Karpas-422 (cell line): ENCODE measurements around the gene TES. TPM values are rescaled to one million over a fixed set of nuclear protein-coding genes. Genes with fewer than 3 reads are reported as not detected.
"Not testable (repeated sequence)": the region's sequence is repeated elsewhere in the genome, so short reads cannot be mapped to it uniquely, and the experiment has no call there.

Source experiments
- DNase-seq: peaks from one replicate; pipeline ENCODE4 v3.0.0-alpha.2; 2015
- H2AFZ ChIP-seq: fragments of 200-600 bp; sonication (generic); 2 replicates; pipeline ENCODE4 v1.6.1; 2014; ENCODE audit warnings: antibody characterized with exemption, low read length, mixed read lengths
- H3K27ac ChIP-seq: fragments of 200-600 bp; sonication (generic); 2 replicates; pipeline ENCODE4 v1.5.1; 2014; ENCODE audit warnings: mild to moderate bottlenecking, low read length, moderate library complexity
- H3K27me3 ChIP-seq: fragments of 200-600 bp; sonication (generic); 2 replicates; pipeline ENCODE4 v1.6.1; 2014; ENCODE audit warnings: low read length, mixed read lengths
- H3K36me3 ChIP-seq: fragments of 200-600 bp; sonication (generic); 2 replicates; pipeline ENCODE4 v1.6.1; 2014; ENCODE audit warnings: low read length, mixed read lengths; ENCODE audit not compliant: insufficient read depth
- H3K4me1 ChIP-seq: fragments of 200-600 bp; sonication (generic); 2 replicates; pipeline ENCODE4 v1.6.1; 2014; ENCODE audit warnings: mild to moderate bottlenecking, low read length, mixed read lengths
- H3K4me2 ChIP-seq: fragments of 200-600 bp; sonication (generic); 2 replicates; pipeline ENCODE4 v1.6.1; 2014; ENCODE audit warnings: low read length, low read depth, mild to moderate bottlenecking; ENCODE audit not compliant: poor library complexity, severe bottlenecking
- H3K4me3 ChIP-seq: fragments of 200-600 bp; sonication (generic); 2 replicates; pipeline ENCODE4 v1.5.1; 2014; ENCODE audit warnings: mild to moderate bottlenecking, antibody characterized with exemption, low read length, mixed read lengths
- H3K79me2 ChIP-seq: fragments of 200-600 bp; sonication (generic); 2 replicates; pipeline ENCODE4 v1.6.1; 2014; ENCODE audit warnings: mild to moderate bottlenecking, low read length, mixed read lengths
- H3K9ac ChIP-seq: fragments of 200-600 bp; sonication (generic); 2 replicates; pipeline ENCODE4 v1.6.0; 2014; ENCODE audit warnings: low read length
- H3K9me2 ChIP-seq: fragments of 200-600 bp; sonication (generic), shearing (Covaris generic); replicated peaks from 2 replicates; pipeline ENCODE4 v1.6.0; 2014; ENCODE audit warnings: mild to moderate bottlenecking, low read length, moderate library complexity; ENCODE audit not compliant: insufficient read depth
- H3K9me3 ChIP-seq: fragments of 300-700, 200-600 bp; sonication (generic); 2 replicates; pipeline ENCODE4 v1.6.1; 2014; ENCODE audit warnings: low read length, mixed read lengths
- H4K20me1 ChIP-seq: fragments of 200-600 bp; sonication (generic); 2 replicates; pipeline ENCODE4 v1.6.1; 2014; ENCODE audit warnings: mild to moderate bottlenecking, antibody characterized with exemption, low read length, low read depth; ENCODE audit not compliant: insufficient read depth
- total RNA-seq: library from RNA; depleted of rRNA; stranded (reverse); fragments of >200 nt; shearing (Covaris generic); gene quantifications from 2 replicates; pipeline ENCODE4 v1.2.3, GENCODE V29; 2014; ENCODE audit warnings: low replicate concordance

The TES gene
- total RNA-seq, 1 experiment from 2014 or later = not detected

DNA sequence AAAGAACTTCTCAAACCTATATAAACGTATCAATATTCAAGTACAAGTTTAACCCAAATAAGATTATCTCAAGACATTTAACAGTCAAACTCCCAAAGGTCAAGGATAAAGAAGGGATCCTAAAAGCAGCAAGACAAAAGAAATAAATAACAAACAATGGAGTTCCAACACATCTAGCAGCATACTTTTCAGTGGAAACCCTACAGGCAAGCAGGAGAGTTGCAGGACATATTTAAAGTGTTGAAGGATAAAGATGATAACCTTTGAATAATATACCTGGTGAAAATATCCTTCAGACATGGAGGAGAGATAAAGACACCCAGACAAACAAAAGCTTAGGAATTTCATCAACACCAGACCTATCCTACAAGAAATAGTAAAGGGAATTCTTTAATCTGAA lies 82.8 kb downstream of the TES start:
- H3K9me3 ChIP-seq = no peaks in the 10 kb centered on the region
- no peak overlapping the region for H3K4me2 ChIP-seq
- no peak overlapping the region for H3K27ac ChIP-seq
- H3K36me3 ChIP-seq = no peaks in the 10 kb centered on the region
- H3K9me2 ChIP-seq = no peaks in the 10 kb centered on the region
- H3K4me1 ChIP-seq = no peaks in the 10 kb centered on the region
- DNase-seq = no peak
- no peak overlapping the region for H2AFZ ChIP-seq
- H3K4me3 ChIP-seq = no peak overlapping the region
- no peaks in the 10 kb centered on the region for H4K20me1 ChIP-seq
- no peaks in the 10 kb centered on the region for H3K79me2 ChIP-seq
- no peaks in the 10 kb centered on the region for H3K27me3 ChIP-seq
- no peak overlapping the region for H3K9ac ChIP-seq

DNA sequence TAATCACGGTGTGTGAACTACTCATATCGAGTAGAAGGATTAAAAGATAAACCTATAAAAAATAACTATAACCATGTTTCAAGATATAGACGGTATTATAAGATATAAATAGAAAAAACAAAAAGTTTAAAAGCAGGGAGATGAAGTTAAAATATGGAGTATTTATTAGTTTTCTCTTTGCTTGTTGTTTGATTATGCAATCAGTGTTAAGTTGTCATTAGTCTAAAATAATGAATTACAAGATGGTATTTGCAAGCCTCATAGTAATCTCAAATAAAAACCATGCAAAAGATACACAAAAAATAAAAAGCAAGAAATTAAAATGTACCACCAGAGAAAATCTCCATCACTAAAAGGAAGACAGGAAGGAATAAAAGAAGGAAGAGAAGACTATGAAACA lies 83.3 kb downstream of the TES start:
- H3K27me3 ChIP-seq = no peaks in the 10 kb centered on the region
- H2AFZ ChIP-seq = no peak overlapping the region
- no peaks in the 10 kb centered on the region for H3K79me2 ChIP-seq
- H3K9me3 ChIP-seq = no peaks in the 10 kb centered on the region
- H3K4me2 ChIP-seq = no peak overlapping the region
- H3K27ac ChIP-seq = no peak overlapping the region
- no peak overlapping the region for H3K9ac ChIP-seq
- no peaks in the 10 kb centered on the region for H3K36me3 ChIP-seq
- H3K4me1 ChIP-seq = no peaks in the 10 kb centered on the region
- no peaks in the 10 kb centered on the region for H3K9me2 ChIP-seq
- H3K4me3 ChIP-seq = no peak overlapping the region
- no peaks in the 10 kb centered on the region for H4K20me1 ChIP-seq
- DNase-seq = no peak

DNA sequence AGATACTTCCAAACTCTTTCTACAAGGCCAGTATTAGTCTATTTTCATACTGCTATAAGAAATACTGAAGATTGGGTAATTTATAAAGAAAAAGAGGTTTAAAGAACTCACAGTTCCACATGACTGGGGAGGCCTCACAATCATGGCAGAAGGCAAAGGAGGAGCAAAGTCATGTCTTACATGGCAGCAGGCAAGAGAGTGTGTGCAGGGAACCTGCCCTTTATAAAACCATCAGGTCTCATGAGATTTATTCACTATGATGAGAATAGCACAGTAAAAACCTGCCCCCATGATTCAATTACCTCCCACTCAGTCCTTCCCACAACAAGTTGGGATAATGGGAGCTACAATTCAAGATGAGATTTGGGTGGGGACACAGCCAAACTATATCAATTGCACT lies 85.6 kb downstream of the TES start:
- not testable (repeated sequence) for H3K36me3 ChIP-seq, H3K4me2 ChIP-seq, H3K9me3 ChIP-seq, H3K9me2 ChIP-seq, H2AFZ ChIP-seq, H3K4me1 ChIP-seq, H3K27ac ChIP-seq, H3K79me2 ChIP-seq, H3K4me3 ChIP-seq, DNase-seq, H4K20me1 ChIP-seq, H3K9ac ChIP-seq, H3K27me3 ChIP-seq

DNA sequence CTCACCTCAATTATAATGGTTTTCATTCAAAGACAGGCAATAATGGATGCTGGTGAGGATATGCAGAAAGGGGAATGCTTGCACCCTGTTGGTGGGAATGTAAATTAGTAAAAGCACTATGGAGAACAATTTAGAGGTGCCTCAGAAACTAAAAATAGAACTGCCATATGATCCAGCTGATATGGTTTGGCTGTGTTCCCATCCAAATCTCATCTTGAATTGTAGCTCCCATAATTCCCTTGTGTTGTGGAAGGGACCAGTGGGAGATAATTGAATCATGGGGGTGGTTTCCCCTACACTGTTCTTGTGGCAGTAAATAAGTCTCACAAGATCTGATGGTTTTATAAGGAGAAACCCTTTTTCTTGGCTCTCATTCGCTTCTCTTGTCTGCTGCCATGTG lies 87.7 kb downstream of the TES start:
- no peak overlapping the region for H3K4me2 ChIP-seq
- H3K4me3 ChIP-seq = no peak overlapping the region

DNA sequence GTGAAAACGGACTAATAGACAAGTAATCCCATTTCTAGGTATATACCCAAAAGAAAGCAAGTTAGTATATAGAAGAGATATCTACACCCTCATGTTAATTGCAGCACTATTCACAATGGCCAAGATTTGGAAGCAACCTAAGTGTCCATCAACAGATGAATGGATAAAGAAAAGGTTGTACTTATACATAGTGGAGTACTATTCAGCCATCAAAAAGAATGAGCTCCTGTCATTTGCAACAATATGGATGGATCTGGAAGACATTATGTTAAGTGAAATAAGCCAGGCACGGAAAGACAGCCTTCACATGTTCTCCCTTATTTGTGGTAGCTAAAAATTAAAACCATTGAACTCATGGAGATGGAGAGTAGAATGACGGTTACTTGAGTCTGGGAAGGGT lies 88.2 kb downstream of the TES start:
- H3K9me3 ChIP-seq = no peaks in the 10 kb centered on the region
- no peak overlapping the region for H3K4me2 ChIP-seq
- no peaks in the 10 kb centered on the region for H3K4me1 ChIP-seq
- DNase-seq = no peak
- H3K79me2 ChIP-seq = no peaks in the 10 kb centered on the region
- no peaks in the 10 kb centered on the region for H3K9me2 ChIP-seq
- no peak overlapping the region for H3K4me3 ChIP-seq
- H2AFZ ChIP-seq = no peak overlapping the region
- H3K9ac ChIP-seq = no peak overlapping the region
- H3K27me3 ChIP-seq = no peaks in the 10 kb centered on the region
- no peaks in the 10 kb centered on the region for H3K36me3 ChIP-seq
- H4K20me1 ChIP-seq = no peaks in the 10 kb centered on the region
- no peak overlapping the region for H3K27ac ChIP-seq

More for the DNA sequence above, 87.7 kb downstream of the TES start:
- Histone ChIP-seq H3K9me2 (no peaks in the 10 kb centered on the region), H3K9ac (no peak overlapping the region), H3K4me1 (no peaks in the 10 kb centered on the region), H3K27me3 (no peaks in the 10 kb centered on the region), H3K27ac (no peak overlapping the region), H4K20me1 (no peaks in the 10 kb centered on the region), H3K9me3 (no peaks in the 10 kb centered on the region), H2AFZ (no peak overlapping the region), H3K79me2 (no peaks in the 10 kb centered on the region), H3K36me3 (no peaks in the 10 kb centered on the region)
- no peak for DNase-seq

DNA sequence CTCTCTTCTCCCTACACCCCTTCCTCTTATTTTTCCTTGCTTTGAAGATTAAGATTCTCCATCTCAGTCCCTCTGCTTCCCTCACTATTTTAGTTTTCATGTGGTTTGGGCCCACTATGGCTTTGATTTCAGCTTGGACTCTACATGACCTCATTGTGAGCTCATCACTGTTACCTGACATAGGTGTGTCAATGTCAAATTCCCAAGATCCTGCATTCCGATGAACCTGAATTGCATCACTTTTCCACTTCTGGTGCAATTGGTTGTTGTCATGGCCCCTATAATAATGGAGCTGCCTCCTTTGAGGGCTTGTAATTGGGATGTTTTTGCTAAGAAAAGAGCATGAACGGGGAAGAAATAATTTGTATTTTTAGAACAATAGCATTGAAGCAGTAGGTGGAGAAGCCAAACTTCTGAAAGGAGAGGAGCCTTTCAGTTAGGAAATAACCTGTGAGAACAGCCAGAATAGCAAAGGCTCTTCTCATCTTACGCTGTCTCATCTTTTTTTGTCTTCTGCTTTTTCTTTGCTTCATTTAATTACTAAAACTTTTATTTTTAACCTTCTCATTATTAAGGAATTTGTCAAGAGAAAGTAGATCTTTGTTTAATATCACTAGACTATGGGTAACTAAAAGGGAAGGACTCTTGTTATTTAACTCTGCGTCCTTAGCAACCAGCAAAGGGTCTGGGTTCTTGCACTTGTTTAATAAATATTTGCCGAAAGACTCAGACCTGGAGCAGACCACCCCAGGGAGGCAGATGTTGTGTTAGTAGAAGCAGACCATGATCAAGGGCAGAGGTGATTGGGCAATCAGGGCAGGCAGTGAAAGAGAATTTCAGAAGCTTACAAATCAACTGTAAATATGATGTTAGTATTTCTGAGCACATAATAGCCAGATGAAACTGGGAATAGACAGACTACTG lies 95.4 kb downstream of the TES start:
- no peak for DNase-seq
- H3K4me1 ChIP-seq = no peaks in the 10 kb centered on the region
- H3K9me2 ChIP-seq = no peaks in the 10 kb centered on the region
- no peak overlapping the region for H3K4me2 ChIP-seq
- H3K36me3 ChIP-seq = no peaks in the 10 kb centered on the region
- H3K9me3 ChIP-seq = no peaks in the 10 kb centered on the region
- no peaks in the 10 kb centered on the region for H3K27me3 ChIP-seq
- no peak overlapping the region for H3K27ac ChIP-seq
- no peak overlapping the region for H2AFZ ChIP-seq
- H4K20me1 ChIP-seq = no peaks in the 10 kb centered on the region
- no peak overlapping the region for H3K9ac ChIP-seq
- H3K4me3 ChIP-seq = no peak overlapping the region
- H3K79me2 ChIP-seq = no peaks in the 10 kb centered on the region

DNA sequence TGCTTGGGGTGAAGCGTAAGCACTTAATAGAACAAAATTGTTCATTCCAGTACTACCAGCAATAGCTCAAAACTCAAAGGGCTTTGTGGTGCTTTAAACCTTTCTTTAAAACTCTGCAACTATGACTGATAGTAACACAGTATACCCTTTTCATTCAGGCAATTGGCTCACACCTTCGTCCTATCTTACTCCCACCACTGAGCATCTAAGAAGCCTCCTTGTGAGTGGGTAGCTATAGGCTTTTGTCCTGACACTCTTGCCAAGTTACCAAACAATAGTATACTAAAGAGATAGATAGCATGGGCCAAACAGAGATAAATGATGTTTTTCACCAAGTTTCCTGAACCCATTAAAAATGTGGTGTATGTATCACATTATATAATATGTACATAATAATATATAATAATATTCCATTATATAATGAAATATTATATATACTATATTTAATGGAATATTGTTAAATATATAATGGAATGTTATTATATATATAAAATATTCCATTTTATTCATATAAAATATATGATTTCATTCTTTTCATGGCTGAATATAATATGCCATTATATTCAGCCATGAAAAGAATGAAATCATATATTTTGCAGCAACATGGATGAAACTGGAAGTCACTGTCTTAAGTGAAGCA lies 96.2 kb downstream of the TES start:
- no peak for DNase-seq
- Histone ChIP-seq H3K36me3 (no peaks in the 10 kb centered on the region), H3K27ac (no peak overlapping the region), H3K9me3 (no peaks in the 10 kb centered on the region), H3K4me1 (no peaks in the 10 kb centered on the region), H3K79me2 (no peaks in the 10 kb centered on the region), H3K4me3 (no peak overlapping the region), H3K9ac (no peak overlapping the region), H3K4me2 (no peak overlapping the region), H3K9me2 (no peaks in the 10 kb centered on the region), H4K20me1 (no peaks in the 10 kb centered on the region), H3K27me3 (no peaks in the 10 kb centered on the region), H2AFZ (no peak overlapping the region)

DNA sequence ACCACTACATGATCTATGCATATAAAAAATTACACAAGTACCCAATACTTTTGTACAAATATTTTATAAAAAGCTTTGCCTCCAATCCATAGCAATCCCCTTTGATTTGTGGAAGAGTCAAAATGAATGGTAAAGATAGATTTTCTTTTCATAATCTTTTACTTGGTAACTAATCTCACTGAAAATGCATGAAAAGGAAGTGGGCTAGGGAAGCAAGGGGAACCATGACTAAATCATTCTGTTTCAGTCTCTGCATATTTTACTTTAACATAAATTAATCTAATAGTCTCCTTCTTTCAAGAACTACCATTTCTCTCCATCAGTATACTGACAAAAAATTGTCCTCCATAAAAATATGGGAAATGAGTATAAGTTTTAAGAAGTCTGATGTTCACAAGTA lies 96.9 kb downstream of the TES start:
- H3K4me3 ChIP-seq = no peak overlapping the region
- no peaks in the 10 kb centered on the region for H4K20me1 ChIP-seq
- DNase-seq = no peak
- no peaks in the 10 kb centered on the region for H3K27me3 ChIP-seq
- no peak overlapping the region for H3K4me2 ChIP-seq
- no peaks in the 10 kb centered on the region for H3K36me3 ChIP-seq
- no peaks in the 10 kb centered on the region for H3K9me2 ChIP-seq
- no peak overlapping the region for H2AFZ ChIP-seq
- H3K27ac ChIP-seq = no peak overlapping the region
- H3K9ac ChIP-seq = no peak overlapping the region
- H3K79me2 ChIP-seq = no peaks in the 10 kb centered on the region
- H3K9me3 ChIP-seq = no peaks in the 10 kb centered on the region
- no peaks in the 10 kb centered on the region for H3K4me1 ChIP-seq
